Endothelial cell of umbilical vein (primary cell): Measurements from ENCODE around the gene PIMREG.

ENCODE experiments used
- EZH2 ChIP-seq: IDR thresholded peaks from 2 replicates; pipeline ENCODE4 v1.6.1; 2012; ENCODE audit warnings: borderline replicate concordance, low read depth, mild to moderate bottlenecking, moderate library complexity, low read length, inconsistent platforms; ENCODE audit not compliant: severe bottlenecking
- GATA2 ChIP-seq: IDR thresholded peaks from 2 replicates; pipeline ENCODE4 v1.7.0; 2011; ENCODE audit warnings: low read depth, mild to moderate bottlenecking, moderate library complexity, mixed read lengths, low read length; ENCODE audit not compliant: insufficient read length, insufficient read depth
- JUN ChIP-seq: IDR thresholded peaks from 2 replicates; pipeline ENCODE4 v1.6.1; 2011; ENCODE audit warnings: borderline replicate concordance, low read depth; ENCODE audit not compliant: insufficient read length, insufficient read depth
- MYC ChIP-seq: IDR thresholded peaks from one replicate; pipeline ENCODE4 v1.6.1; 2011; ENCODE audit warnings: mild to moderate bottlenecking, low read depth, low read length
- POLR2A ChIP-seq: IDR thresholded peaks from 2 replicates; pipeline ENCODE4 v1.6.1; 2012; ENCODE audit warnings: low read depth, mild to moderate bottlenecking, control low read depth, low read length
- POLR2AphosphoS5 ChIP-seq: IDR thresholded peaks from 2 replicates; pipeline ENCODE4 v1.6.1; 2012; ENCODE audit warnings: low read depth, mild to moderate bottlenecking, control low read depth, low read length, moderate library complexity; ENCODE audit not compliant: insufficient read depth
- TF ChIP-seq, protein P1 (sequence below), 2 donors: IDR thresholded peaks; 1 replicate in 1 of 2; 2 replicates in 1 of 2; pipeline ENCODE4 v1.5.1; 2011; ENCODE audit warnings: low read length in 2 of 2, mild to moderate bottlenecking in 2 of 2, moderate library complexity in 2 of 2, control low read depth in 1 of 2, inconsistent platforms in 1 of 2, low read depth in 1 of 2; ENCODE audit not compliant: insufficient read depth in 1 of 2; ENCODE audit errors: extremely low read depth in 1 of 2
- TF ChIP-seq, protein P2 (sequence below): IDR thresholded peaks from 2 replicates; pipeline ENCODE4 v1.6.1; 2011; ENCODE audit not compliant: insufficient read depth, insufficient read length

DNA sequence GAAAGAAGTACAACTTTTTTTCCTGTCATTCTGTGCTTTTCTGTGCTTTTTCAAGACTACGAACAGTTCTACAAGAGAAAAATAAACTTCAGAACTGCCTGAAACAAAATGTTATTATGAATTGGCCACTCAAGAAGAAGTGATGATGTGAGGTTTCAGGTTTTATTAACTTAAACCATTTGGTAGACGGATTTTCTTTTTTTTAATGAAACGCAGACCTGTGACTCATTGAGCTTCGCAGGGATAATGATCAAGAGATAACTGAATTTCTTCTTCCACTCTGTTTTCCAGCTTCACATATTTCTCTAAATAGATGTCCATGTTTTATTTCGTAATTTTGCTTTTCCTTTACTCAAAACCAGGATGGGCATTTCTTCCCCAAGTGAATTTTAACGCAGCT lies 42.0 kb upstream of the PIMREG start:
- no peak for TF ChIP-seq POLR2A
- TF ChIP-seq EZH2, result no peak
- TF ChIP-seq, protein P1, sequence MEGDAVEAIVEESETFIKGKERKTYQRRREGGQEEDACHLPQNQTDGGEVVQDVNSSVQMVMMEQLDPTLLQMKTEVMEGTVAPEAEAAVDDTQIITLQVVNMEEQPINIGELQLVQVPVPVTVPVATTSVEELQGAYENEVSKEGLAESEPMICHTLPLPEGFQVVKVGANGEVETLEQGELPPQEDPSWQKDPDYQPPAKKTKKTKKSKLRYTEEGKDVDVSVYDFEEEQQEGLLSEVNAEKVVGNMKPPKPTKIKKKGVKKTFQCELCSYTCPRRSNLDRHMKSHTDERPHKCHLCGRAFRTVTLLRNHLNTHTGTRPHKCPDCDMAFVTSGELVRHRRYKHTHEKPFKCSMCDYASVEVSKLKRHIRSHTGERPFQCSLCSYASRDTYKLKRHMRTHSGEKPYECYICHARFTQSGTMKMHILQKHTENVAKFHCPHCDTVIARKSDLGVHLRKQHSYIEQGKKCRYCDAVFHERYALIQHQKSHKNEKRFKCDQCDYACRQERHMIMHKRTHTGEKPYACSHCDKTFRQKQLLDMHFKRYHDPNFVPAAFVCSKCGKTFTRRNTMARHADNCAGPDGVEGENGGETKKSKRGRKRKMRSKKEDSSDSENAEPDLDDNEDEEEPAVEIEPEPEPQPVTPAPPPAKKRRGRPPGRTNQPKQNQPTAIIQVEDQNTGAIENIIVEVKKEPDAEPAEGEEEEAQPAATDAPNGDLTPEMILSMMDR (IDR thresholded peaks at IDR 0.05; ENCODE audit: extremely low read depth in 1 of 2, insufficient read depth in 1 of 2, low read depth in 1 of 2, low read length in 2 of 2), result no peak
- TF ChIP-seq MYC, result no peak
- TF ChIP-seq, protein P2, sequence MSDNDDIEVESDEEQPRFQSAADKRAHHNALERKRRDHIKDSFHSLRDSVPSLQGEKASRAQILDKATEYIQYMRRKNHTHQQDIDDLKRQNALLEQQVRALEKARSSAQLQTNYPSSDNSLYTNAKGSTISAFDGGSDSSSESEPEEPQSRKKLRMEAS, result no peak
- no peak for TF ChIP-seq JUN
- TF ChIP-seq POLR2AphosphoS5, result no peak
- no peak for TF ChIP-seq GATA2
